Osteocyte (in vitro differentiated cells): ENCODE data around the gene USP8. TPM values are rescaled to one million over a fixed set of nuclear protein-coding genes. Genes with fewer than 3 reads are reported as not detected.

Source experiments
- DNase-seq: peaks from one replicate; pipeline ENCODE4 v3.0.0; 2021; ENCODE audit warnings: mixed read lengths; ENCODE audit not compliant: unreplicated experiment; ENCODE audit errors: extremely low spot score
- H3K27ac Mint-ChIP-seq: one replicate; pipeline ENCODE4 v1.8.0; 2021; ENCODE audit warnings: mild to moderate bottlenecking, mixed read lengths; ENCODE audit not compliant: unreplicated experiment
- H3K27me3 Mint-ChIP-seq: one replicate; pipeline ENCODE4 v1.8.0; 2021; ENCODE audit warnings: mixed read lengths; ENCODE audit not compliant: unreplicated experiment
- H3K36me3 Mint-ChIP-seq: one replicate; pipeline ENCODE4 v1.8.0; 2021; ENCODE audit warnings: mixed read lengths; ENCODE audit not compliant: unreplicated experiment
- H3K4me1 Mint-ChIP-seq: one replicate; pipeline ENCODE4 v1.8.0; 2021; ENCODE audit warnings: mixed read lengths; ENCODE audit not compliant: unreplicated experiment
- H3K4me3 Mint-ChIP-seq: one replicate; pipeline ENCODE4 v1.8.0; 2021; ENCODE audit warnings: mild to moderate bottlenecking, moderate library complexity, mixed read lengths; ENCODE audit not compliant: unreplicated experiment
- H3K9me3 Mint-ChIP-seq: one replicate; pipeline ENCODE4 v1.8.0; 2021; ENCODE audit warnings: mixed read lengths; ENCODE audit not compliant: unreplicated experiment
- CTCF ChIP-seq: fragments of 200-600 bp; sonication (generic); IDR thresholded peaks from 2 replicates; pipeline ENCODE4 v1.5.0; 2021; ENCODE audit warnings: antibody characterized with exemption, mild to moderate bottlenecking, moderate library complexity
- total RNA-seq: library from RNA; stranded (reverse); gene quantifications from 2 replicates; pipeline ENCODE4 v1.2.1, GENCODE V29; 2021

The USP8 gene
- total RNA-seq, 1 donor from 2014 or later = 55.3 TPM

- Mint-ChIP-seq H3K4me3 (no peak overlapping the region), H3K4me1 (peaks cover 2% of the 10 kb centered on the region), H3K36me3 (peaks cover 23% of the 10 kb centered on the region), H3K9me3 (no peaks in the 10 kb centered on the region), H3K27ac (no peak overlapping the region), H3K27me3 (peaks cover 2% of the 10 kb centered on the region)
- no peak for TF ChIP-seq CTCF
- no peak for DNase-seq
Measured at GRCh38 chr15:50552238-50552637, 128.0 kb downstream of the USP8 start.

DNA sequence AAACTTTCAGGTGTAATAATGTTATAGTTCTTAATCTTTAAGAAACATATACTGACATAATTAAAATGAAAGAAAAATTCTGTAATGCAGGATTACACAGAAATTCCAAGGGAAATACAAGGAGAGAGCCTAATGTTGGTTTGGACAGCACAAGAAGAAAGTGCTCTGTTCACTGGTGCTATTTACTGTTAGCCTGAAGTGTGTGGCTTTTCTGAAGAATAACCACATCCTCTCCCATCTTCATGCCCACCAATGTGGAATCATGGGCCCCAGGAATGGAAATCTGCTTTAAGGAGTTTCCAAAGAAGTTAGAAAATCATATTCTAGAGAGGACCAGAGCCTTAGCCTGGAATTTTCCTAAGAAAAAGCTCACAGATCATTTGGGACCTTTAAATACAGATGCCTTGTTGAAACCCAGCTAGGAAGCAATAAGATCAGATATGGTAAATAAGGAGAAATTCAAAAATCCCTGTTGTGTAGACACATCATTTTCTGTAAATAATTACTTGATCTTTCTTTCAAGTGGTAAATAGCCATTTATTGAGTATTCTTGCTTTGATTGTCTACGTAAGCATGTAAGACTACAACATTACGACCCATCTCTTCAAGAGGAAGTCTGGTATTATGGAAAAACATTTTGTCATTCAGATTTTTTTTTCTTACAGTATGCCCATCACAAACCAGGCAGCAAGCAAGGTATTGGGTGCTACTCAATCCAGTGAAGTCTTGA is 132.6 kb downstream of the USP8 start:
- Mint-ChIP-seq H3K4me1 (no peaks in the 10 kb centered on the region), H3K4me3 (no peak overlapping the region)

DNA sequence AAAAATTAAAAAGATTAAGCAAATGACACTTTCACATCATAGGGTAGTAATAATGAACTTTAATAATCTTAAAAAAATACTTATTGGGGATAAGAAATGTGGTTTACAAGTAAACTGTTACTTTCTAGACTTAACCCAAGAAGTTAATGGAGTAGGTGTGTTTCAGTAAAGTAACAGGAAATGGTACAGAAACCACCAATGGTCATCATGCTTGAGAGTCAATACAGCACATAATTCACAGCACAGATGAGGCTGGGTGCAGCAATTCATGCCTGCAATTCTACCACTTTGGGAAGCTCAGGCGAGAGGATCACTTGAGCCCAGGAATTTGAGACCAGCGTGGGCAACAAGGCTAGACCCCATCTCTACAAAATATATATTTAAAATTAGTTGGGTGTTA is 133.8 kb downstream of the USP8 start:
- H3K36me3 Mint-ChIP-seq = peaks cover 46% of the 10 kb centered on the region
- no peak overlapping the region for H3K27ac Mint-ChIP-seq
- no peak for TF ChIP-seq CTCF
- H3K27me3 Mint-ChIP-seq = no peaks in the 10 kb centered on the region
- no peaks in the 10 kb centered on the region for H3K4me1 Mint-ChIP-seq
- DNase-seq = no peak
- no peaks in the 10 kb centered on the region for H3K9me3 Mint-ChIP-seq
- no peak overlapping the region for H3K4me3 Mint-ChIP-seq

More for the DNA sequence above, 132.6 kb downstream of the USP8 start:
- DNase-seq = no peak
- H3K27me3 Mint-ChIP-seq = no peaks in the 10 kb centered on the region
- TF ChIP-seq CTCF = no peak
- H3K9me3 Mint-ChIP-seq = no peaks in the 10 kb centered on the region
- H3K36me3 Mint-ChIP-seq = peaks cover 42% of the 10 kb centered on the region
- no peak overlapping the region for H3K27ac Mint-ChIP-seq

GRCh38 chr15:50562735-50563640 is 138.8 kb downstream of the USP8 start:
- Mint-ChIP-seq H3K27ac (no peak overlapping the region), H3K27me3 (no peaks in the 10 kb centered on the region), H3K4me1 (no peaks in the 10 kb centered on the region), H3K4me3 (no peak overlapping the region), H3K9me3 (no peaks in the 10 kb centered on the region), H3K36me3 (peaks cover 41% of the 10 kb centered on the region)
- no peak for DNase-seq
- TF ChIP-seq CTCF = no peak

DNA sequence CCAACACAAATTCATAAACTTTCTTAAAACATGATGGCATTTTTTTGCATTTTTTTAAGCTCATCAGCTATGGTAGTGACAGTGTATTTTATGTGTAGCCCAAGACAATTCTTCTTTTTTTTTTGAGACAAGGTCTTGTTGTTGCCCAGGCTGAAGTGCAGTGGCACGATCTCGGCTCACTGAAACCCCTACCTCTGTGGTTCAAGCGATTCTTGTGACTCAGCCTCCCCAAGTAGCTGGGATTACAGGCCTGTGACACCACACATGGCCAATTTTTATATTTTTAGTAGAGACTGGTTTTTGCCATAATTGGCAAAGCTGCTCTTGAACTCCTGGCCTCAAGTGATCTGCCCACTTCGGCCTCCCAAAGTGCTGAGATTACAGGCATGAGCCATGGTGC is 139.6 kb downstream of the USP8 start:
- no peaks in the 10 kb centered on the region for H3K27me3 Mint-ChIP-seq
- no peak for DNase-seq
- H3K4me1 Mint-ChIP-seq = no peaks in the 10 kb centered on the region
- TF ChIP-seq CTCF = no peak
- H3K4me3 Mint-ChIP-seq = no peak overlapping the region
- H3K27ac Mint-ChIP-seq = no peak overlapping the region
- H3K9me3 Mint-ChIP-seq = no peaks in the 10 kb centered on the region
- H3K36me3 Mint-ChIP-seq = peaks cover 46% of the 10 kb centered on the region
